Measurements from ENCODE around the gene PKMYT1.

DNA sequence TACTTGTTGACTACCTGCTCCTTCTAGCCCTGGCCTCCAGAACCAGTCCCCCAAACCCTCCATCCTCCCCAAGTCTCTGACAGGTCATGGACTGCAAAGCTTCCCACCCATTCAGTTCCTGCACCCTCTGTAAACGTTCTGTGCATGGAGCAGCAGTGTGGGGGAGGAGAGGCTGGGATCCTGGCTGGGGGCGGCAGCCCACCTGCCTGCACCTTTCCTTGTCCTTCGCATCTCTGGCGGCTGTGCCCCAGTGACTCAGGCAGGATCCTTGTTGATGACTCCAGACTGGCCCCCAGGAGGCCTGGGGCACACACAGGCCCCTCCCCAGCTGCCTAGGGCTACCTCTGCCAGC is 1.6 kb upstream of the PKMYT1 start:
- TF ChIP-seq, protein P1, sequence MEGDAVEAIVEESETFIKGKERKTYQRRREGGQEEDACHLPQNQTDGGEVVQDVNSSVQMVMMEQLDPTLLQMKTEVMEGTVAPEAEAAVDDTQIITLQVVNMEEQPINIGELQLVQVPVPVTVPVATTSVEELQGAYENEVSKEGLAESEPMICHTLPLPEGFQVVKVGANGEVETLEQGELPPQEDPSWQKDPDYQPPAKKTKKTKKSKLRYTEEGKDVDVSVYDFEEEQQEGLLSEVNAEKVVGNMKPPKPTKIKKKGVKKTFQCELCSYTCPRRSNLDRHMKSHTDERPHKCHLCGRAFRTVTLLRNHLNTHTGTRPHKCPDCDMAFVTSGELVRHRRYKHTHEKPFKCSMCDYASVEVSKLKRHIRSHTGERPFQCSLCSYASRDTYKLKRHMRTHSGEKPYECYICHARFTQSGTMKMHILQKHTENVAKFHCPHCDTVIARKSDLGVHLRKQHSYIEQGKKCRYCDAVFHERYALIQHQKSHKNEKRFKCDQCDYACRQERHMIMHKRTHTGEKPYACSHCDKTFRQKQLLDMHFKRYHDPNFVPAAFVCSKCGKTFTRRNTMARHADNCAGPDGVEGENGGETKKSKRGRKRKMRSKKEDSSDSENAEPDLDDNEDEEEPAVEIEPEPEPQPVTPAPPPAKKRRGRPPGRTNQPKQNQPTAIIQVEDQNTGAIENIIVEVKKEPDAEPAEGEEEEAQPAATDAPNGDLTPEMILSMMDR (IDR thresholded peaks at IDR 0.05; ENCODE audit: low read depth, low read length), result no peak
- no peak for TF ChIP-seq EZH2phosphoT487 (IDR thresholded peaks at IDR 0.05; ENCODE audit: low read depth)
